NB4 (cell line): ENCODE measurements around the gene BPIFB3.
"Not testable (repeated sequence)": the region's sequence is repeated elsewhere in the genome, so short reads cannot be mapped to it uniquely, and the experiment has no call there.

Source experiments
- MYC ChIP-seq: IDR thresholded peaks from 2 replicates; pipeline ENCODE4 v1.6.1; 2011; ENCODE audit warnings: low read depth, low read length
- POLR2A ChIP-seq: IDR thresholded peaks from 2 replicates; pipeline ENCODE4 v1.6.1; 2011; ENCODE audit warnings: mild to moderate bottlenecking; ENCODE audit not compliant: insufficient read length; ENCODE audit errors: extremely low read depth
- TF ChIP-seq, protein P1 (sequence below): IDR thresholded peaks from one replicate; pipeline ENCODE4 v1.5.1; 2012; ENCODE audit warnings: low read depth, low read length
- TF ChIP-seq, protein P2 (sequence below): IDR thresholded peaks from 2 replicates; pipeline ENCODE4 v1.6.1; 2011; ENCODE audit warnings: low read depth, low read length

DNA sequence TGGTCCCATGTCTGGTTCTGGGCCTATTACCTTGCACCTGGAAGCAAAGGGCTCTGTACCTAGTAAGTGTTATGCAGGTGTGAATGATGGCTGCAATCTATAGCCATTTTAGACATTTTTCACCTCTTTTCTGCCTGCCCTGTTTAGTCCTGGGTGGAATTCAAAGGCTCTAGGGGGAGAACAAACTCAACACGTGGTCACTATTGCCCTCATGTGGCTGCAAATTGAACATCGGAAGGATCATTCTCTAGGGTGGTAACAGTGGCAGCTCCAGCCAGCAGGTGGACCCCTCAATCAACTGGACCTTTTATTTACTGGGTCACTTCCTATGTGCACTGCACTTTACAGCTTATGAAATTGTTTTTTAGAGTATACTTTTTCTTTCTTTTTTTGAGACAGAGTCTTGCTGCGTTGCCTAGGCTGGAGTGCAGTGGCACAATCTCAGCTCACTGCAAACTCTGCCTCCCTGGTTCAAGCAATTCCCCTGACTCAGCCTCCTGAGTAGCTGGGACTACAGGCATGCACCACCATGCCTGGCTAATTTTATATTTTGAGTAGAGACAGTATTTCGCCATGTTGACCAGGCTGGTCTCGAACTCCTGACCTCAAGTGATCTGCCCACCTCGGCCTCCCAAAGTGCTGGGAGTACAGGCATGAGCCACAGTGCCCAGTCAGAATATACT lies 42.3 kb downstream of the BPIFB3 start:
- TF ChIP-seq, protein P1, sequence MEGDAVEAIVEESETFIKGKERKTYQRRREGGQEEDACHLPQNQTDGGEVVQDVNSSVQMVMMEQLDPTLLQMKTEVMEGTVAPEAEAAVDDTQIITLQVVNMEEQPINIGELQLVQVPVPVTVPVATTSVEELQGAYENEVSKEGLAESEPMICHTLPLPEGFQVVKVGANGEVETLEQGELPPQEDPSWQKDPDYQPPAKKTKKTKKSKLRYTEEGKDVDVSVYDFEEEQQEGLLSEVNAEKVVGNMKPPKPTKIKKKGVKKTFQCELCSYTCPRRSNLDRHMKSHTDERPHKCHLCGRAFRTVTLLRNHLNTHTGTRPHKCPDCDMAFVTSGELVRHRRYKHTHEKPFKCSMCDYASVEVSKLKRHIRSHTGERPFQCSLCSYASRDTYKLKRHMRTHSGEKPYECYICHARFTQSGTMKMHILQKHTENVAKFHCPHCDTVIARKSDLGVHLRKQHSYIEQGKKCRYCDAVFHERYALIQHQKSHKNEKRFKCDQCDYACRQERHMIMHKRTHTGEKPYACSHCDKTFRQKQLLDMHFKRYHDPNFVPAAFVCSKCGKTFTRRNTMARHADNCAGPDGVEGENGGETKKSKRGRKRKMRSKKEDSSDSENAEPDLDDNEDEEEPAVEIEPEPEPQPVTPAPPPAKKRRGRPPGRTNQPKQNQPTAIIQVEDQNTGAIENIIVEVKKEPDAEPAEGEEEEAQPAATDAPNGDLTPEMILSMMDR = peak; percentile 95
- not testable (repeated sequence) for TF ChIP-seq POLR2A
- TF ChIP-seq, protein P2, sequence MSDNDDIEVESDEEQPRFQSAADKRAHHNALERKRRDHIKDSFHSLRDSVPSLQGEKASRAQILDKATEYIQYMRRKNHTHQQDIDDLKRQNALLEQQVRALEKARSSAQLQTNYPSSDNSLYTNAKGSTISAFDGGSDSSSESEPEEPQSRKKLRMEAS = peak; percentile 99
- TF ChIP-seq MYC = peak; percentile 88
